ENCODE data around the gene MAFG.
A peak's percentile ranks its signal among the peaks of the same experiment; 100 is the strongest.
"Not testable (repeated sequence)": the region's sequence is repeated elsewhere in the genome, so short reads cannot be mapped to it uniquely, and the experiment has no call there.

The MAFG gene

DNA sequence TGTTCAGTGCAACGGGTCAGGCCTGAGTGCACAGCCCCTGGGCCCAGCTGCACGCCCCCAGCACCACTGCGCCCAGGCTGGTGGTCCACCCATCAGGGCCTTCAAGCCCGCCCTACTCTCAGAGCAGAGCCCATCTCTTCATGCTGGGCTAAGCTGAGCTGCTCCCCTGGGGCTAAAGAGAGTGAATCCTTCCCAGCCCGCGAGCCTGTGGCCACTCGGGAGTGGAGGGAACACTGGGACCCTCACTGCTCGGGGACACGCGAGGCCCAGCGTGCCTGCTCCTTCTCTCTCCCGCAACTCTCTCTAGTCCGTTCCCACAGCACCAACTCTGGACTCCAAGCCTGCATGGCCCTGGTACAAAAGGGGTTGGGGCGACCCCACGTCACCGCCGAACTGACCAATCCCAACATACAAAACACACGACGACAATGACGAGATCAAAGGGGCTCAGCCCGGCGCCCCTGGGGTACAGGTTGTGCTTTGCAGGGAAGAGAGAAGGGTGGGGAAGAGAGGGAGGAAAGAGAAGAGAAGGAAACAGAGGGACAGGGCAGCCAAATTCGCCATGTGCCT is 5.5 kb downstream of the MAFG start:
- DNase-seq = no peak

- no peak for DNase-seq
These were observed 6.0 kb downstream of the MAFG start for GRCh38 chr17:81921537-81921862.

- DNase-seq = no peak
These were observed 6.7 kb downstream of the MAFG start for GRCh38 chr17:81920612-81921536.

DNA sequence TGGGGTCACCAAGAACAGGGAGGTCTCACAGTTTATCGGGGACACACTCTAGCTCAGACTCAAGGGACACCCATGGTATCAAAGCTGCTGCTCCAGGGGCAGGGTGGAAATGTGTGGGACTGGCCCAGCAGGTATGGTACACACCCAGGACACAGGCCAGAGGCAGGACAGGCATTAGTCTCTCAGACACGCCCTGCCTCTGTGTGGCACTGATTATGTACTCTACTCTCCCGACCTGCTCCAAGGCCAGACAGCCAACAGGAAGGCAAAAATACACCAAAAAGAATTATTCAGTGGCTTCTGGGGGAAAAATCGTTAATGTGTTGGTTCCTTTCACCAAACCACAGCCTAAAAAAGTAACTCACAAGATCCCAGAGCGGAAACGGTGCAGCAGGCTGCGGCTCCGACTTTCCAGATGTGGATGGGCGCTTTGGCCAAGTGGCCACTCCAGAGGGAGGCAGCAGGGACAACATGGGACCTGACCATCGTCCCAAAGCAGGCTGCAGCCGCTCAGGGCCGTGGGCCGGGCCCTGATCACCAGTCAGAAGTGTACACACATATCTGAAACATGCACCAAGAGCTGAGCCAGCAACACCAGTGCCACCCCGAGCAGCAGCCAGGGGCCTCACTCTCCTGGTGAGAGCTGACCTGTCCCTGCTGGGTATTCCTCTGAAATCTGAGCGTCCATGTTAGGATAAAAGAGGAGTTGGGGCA is 8.5 kb downstream of the MAFG start:
- DNase-seq = no peak

- DNase-seq = not testable (repeated sequence)
These were observed 9.2 kb downstream of the MAFG start for GRCh38 chr17:81918333-81918669.

DNA sequence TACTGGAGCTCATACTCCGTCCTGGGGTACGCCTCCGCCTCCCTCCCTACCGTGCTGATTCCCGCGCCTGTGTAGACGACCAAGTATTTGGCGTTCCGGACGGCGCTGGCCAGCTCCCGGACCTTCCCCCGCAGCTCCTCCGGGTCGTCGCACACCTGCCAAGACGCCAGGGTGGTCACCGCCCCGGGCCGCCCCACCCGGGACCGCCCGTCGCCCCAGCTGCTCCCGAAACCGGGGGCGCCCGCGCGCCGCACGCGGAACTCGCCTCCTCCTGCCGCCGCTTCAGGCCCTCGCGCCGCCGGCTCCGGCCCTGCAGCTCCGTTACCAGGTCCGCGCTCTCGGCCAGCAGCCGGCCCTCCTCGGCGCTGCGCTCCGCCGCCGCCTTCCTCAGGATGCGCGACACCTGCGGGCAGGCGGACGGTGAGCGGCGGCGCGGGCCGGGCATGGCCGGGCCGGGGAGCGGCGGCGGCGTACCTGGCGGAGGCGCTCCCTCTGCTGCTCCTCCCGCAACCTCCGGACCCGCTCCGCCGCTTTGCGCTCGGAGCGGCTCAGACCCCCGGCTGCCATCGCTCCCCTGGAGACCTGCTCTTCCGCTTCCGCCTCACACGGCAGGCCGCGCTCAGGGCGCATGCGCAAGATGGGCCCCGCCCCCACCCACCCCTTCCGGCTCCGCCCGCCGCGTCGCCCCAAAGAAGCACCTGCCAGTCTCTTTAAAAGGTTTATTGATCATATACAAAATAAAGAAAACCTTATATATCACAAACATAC is 9.8 kb downstream of the MAFG start, which contains the start of gene SIRT7:
TSS of gene SIRT7 (minus strand) at position 612 of the 768 bp plus-strand sequence. CDS start at position 567, 45 bp downstream.
- DNase-seq = peak; percentile 64

DNA sequence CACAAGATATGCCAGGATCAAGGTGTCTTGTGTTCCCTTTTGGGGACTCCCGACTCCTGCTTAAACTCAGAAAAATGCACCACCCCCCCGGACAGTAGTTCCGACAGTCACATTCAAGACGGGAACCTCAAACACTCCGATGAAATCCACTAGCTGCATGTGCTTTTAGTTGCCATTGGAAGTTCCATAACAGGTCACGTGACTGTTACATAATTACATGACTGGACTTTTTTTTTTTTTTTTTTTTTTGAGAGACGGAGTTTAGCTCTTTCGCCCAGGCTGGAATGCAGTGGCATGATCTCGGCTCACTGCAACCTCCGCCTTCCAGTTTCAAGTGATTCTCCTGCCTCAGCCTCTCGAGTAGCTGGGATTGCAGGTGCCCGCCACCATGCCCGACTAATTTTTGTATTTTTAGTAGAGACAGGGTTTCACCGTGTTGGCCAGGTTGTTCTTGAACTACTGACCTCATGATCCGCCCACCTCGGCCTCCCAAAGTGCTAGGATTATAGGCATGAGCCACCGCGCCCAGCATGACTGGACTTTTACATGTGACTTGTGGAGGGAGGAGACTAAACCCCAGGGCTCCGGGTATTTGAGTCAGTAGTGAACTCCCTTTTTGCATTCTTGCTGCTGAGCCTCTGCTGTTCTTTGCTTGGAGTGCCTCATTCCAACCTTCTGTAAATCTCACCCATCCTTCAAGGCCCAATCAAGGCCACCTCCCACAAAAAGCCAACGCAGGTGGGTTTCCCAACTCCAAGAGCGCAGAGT is 11.1 kb downstream of the MAFG start:
- no peak for DNase-seq

GRCh38 chr17:81915331-81915730 is 12.2 kb downstream of the MAFG start:
- DNase-seq = no peak

- DNase-seq = no peak
These were observed 13.3 kb downstream of the MAFG start for GRCh38 chr17:81914103-81914850.

DNA sequence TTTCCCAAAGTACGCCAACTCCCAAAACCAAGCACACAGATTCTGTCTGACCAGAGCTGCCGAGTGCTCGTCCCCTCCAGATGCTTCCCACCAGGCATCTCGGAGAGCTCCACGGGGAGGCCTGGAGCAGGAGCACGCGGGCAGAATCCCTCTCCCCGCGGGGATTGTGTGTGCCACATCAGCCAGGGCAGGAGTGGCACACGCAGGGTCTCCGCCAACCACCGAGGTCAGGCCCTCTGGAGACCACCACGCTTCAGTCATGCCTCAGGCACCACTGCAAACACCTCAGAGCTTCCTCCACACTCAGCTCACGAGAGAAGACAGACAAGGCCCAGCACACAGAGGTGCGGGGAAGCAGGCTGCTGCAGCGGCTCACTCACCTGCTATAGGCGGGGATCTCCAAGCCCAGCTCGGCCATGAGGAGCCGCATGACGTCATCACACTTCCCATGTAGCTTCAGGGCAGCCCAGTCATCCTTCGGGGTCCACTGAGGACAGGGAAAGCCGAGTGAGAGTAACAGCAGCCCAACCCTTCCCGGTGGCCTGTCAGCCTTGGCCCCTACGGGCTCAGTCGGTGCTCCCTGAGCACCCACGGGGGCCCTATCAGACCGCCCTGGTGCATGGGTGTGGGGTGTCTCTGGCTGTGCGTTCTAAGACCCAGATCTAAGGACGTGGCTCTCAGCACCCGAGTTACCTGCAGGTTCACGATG is 14.0 kb downstream of the MAFG start:
- DNase-seq = no peak

DNA sequence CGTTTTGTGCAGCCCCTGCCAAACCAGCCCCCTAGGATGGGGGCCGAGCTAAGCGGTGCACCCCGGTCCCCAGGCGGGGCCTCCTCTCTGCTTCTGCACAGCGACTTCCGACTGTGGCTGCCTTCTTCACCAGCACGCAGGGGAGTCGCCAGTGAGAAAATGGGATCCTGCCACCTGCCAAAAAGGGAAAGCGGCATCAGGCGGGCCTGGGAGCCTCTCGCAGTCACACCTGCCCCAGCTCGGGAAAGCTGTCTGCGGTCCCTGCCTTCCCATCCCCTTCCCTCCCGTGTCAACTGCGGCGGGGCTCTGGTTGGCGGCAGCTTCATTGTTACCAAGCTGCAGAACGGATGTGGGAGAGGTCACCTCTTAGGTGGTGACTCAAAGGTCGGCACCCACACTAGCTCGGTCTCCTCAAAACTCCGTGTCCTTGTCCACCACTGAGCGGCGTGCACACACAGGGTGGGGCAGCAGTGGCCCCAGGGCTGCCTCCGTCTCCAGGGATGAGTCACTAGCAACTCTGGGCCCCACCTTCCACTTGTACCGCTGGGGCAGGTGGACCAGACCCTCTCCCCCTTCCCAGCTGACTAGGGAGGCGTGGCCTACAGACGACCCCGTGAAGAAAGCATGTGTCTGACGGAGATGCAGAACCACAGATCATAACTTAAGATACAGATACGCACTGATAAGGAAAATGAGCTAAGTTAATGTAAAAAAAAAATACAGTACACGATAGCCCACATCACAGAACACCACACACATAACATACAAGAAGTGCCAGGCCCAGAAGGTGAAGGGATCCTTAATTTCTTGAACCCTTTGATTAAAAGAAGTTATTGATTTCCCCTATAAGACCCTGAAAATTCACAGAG is 14.9 kb downstream of the MAFG start:
- DNase-seq = no peak

- DNase-seq = no peak
These were observed 15.6 kb downstream of the MAFG start for GRCh38 chr17:81911969-81912368.

DNA sequence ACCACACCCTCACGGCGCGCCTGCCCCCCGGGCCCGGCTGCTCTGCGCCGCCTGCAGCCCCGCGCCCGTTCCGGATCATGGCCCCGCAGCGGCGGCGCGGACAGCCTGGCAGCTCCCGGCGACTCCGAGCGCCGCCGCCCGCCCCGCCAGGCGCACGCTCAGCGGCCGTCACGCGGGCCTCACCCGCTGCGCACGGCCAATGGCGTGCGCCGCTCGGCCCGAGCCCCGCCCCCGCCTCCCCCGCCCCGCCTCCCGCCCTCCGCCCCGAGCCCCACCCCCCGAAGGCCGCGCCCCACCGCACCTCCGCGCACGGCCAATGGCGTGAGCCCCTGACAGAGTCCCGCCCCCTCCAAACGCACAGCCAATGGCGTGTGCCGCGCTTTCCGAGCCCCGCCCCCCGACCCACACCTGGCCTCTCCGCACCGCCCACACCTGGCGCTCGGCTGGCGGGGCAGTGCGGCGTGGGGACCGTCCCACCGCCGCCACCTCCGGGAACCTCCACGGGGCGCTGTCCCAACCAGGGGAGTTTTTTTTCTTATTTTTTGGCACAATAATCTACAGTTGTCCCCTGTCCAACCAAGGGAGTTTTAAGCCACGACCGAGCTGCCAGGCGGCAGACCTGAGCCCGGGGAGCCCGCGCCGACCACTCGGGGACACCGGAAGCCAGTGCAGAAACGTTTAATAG is 16.1 kb downstream of the MAFG start, which contains the start of gene PCYT2:
TSS of gene PCYT2 (minus strand) at position 123 of the 685 bp plus-strand sequence. CDS start at position 79, 44 bp downstream.
- DNase-seq = peak; percentile 90

GRCh38 chr17:81910840-81911276 is 16.7 kb downstream of the MAFG start:
- DNase-seq = no peak

GRCh38 chr17:81909966-81910839 is 17.3 kb downstream of the MAFG start:
- DNase-seq = no peak

- DNase-seq = no peak
These were observed 18.3 kb downstream of the MAFG start for GRCh38 chr17:81909231-81909630.

- DNase-seq = no peak
These were observed 18.7 kb downstream of the MAFG start for GRCh38 chr17:81908793-81909192.

Data from NCI-H2227 treated with DMSO at 0.1 percent for 48 hours (cell line).